ENCODE data around the gene WDR33.

Gene WDR33

DNA sequence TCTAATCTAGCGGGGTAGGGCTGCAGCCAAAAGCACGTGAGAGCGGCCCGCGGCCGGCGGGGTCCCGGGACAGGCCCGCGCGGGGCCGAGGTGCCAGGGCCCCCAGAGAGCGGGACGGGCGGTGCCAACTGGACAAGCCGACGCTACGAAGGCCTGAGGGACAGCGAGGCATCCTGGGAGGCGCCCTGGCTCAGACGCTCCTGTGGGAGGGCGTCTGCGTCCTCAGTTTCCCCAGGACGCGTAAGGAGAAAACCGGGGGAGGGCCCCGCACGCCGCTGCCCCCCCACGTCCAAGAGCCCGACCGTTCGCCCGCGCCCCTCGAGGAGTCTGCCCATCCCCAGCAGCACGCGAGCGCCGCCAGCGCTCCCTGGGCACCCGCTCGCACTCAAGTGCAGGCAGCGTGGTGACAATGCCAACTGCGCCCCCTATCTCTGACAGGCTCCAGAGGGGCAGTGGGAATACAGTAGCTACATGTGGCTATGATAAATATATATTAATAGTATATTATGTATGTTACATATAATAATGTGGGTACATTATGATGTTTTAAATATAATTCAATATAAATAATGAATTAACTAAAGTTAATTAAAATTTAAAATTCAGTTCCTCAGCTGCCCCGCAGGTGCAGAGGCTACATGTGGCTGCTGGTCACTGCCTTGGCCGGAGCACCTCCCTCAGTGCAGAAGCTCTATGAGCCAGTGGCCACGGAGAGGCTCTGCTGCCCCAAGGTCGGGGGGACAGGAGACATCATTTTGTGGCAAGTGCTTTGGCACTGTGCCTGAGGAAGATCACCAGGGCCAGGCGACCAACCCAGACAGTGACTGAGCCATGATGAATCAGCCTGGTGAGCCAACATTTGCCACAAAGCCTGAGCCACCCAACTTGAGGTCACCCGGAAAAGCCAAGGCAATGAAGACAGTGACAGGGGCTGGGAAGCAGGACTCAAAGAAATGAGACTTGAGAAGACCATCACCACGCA lies 115.2 kb downstream of the WDR33 start:
- peak; percentile 66 for DNase-seq (ENCODE audit: low read depth)
- TF ChIP-seq CTCF (IDR thresholded peaks at IDR 0.05; ENCODE audit: insufficient read depth, low read depth, low read length, missing control alignments), result peak; percentile 49
- H3K4me3 ChIP-seq (ENCODE audit: low read length), result no peak overlapping the region

DNA sequence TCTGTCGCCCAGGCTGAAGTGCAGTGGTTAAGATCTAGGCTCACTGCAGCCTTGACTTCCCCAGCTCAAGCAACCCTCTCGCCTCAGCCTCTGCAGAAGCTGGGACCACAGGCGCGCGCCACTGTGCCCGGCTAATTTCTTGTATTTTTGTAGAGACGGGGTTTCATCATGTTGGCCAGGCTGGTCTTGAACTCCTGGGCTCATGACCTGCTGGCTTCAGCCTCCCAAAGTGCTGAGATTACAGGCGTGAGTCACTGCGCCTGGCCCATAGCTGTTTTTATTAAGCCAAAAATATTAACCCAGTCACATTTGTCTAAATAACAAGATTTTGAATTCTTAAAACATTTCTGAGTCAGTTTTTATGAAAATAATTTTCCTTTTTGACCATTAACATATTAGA lies 116.0 kb downstream of the WDR33 start:
- TF ChIP-seq CTCF (IDR thresholded peaks at IDR 0.05; ENCODE audit: insufficient read depth, low read depth, low read length, missing control alignments), result no peak
- DNase-seq (ENCODE audit: low read depth), result no peak
- no peak overlapping the region for H3K4me3 ChIP-seq (ENCODE audit: low read length)

DNA sequence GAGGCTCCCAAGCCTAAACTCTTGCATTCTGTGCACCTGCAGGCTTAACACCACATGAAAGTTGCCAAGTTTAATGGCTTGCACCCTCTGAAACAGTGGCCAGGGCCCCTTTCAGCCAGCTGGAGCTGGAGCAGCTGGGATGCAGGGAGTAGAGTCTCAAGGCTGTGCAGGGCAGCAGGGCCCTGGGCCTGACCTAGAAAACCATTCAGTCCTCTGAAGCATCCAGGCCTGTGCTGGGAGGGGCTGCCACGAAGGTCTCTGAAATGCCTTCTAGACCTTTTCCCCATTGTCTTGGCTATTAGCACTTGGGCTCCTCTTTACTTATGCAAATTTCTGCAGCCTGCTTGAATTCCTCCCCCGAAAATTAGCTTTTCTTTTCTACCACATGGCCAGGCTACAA lies 120.3 kb downstream of the WDR33 start:
- no peak for DNase-seq (ENCODE audit: low read depth)
- no peak for TF ChIP-seq CTCF (IDR thresholded peaks at IDR 0.05; ENCODE audit: insufficient read depth, low read depth, low read length, missing control alignments)

GRCh38 chr2:127688405-127688804 lies 122.6 kb downstream of the WDR33 start:
- no peak for DNase-seq (ENCODE audit: low read depth)
- no peak for TF ChIP-seq CTCF (IDR thresholded peaks at IDR 0.05; ENCODE audit: insufficient read depth, low read depth, low read length, missing control alignments)
- H3K4me3 ChIP-seq (ENCODE audit: low read length), result no peak overlapping the region

More for the DNA sequence above, 120.3 kb downstream of the WDR33 start:
- no peak overlapping the region for H3K4me3 ChIP-seq (ENCODE audit: low read length)

DNA sequence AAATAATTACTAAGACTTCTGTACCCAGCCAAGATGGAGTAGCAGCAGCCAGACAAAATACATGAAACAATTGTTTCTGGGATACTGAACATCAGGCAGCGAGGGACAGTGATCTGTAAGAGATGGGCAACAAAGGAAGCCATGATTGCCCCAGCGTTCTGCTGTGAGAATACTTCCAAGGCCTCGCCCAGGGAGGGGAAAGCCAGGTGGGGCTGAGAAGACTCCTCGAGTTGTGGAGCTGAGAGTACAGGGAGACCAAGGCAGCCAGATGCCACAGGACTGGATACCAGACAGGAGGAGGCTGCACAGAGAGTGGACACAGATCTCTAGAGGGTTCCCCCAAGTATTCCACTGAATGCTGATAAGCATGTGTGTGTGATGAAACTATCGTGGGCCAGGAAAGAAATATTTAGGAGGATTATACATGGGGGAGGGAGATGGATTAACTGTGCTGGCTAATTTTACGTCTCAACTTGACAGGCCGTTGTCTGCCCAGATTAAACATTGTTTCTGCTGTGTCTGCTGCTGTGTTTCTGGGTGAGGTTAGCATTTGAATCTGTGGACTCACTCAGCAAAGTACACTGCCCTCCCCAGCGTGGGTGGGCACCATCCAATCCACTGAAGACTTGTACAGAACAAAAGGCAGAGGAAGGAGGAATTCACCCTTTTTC lies 125.4 kb downstream of the WDR33 start:
- DNase-seq (ENCODE audit: low read depth), result no peak
- no peak overlapping the region for H3K4me3 ChIP-seq (ENCODE audit: low read length)
- TF ChIP-seq CTCF (IDR thresholded peaks at IDR 0.05; ENCODE audit: insufficient read depth, low read depth, low read length, missing control alignments), result no peak

DNA sequence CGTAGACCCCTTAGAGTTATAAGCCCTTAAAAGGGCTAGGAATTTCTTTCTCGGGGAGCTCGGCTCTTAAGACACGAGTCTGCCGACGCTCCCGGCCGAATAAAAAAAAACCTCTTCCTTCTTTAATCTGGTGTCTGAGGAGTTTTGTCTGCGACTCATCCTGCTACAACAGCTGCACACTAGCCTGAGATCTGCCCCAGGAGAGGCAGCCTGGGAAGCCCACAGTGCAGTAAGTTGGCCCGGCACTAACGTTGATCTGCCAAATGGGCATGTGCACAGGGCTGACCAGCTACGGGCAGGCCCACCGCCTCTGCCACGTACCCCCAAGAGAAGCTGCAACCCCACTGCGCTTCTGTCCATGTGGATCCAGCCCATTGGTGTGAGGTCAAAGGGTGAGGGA lies 127.2 kb downstream of the WDR33 start:
- TF ChIP-seq CTCF (IDR thresholded peaks at IDR 0.05; ENCODE audit: insufficient read depth, low read depth, low read length, missing control alignments), result no peak
- H3K4me3 ChIP-seq (ENCODE audit: low read length), result no peak overlapping the region
- DNase-seq (ENCODE audit: low read depth), result no peak

Data from epithelial cell of esophagus (primary cell).